Measurements from ENCODE around the gene DYNC1LI1.

GRCh38 chr3:32540899-32541298, 29.8 kb downstream of the DYNC1LI1 start:
- TF ChIP-seq CTCF (conservative IDR thresholded peaks at IDR 0.05) (no peak), ZFX (IDR thresholded peaks at IDR 0.05) (no peak)
